Measurements from ENCODE around the gene LENG1. TPM values are rescaled to one million over a fixed set of nuclear protein-coding genes. Genes with fewer than 3 reads are reported as not detected.

Gene LENG1
- polyA plus RNA-seq, 1 donor, result 9.5 TPM

DNA sequence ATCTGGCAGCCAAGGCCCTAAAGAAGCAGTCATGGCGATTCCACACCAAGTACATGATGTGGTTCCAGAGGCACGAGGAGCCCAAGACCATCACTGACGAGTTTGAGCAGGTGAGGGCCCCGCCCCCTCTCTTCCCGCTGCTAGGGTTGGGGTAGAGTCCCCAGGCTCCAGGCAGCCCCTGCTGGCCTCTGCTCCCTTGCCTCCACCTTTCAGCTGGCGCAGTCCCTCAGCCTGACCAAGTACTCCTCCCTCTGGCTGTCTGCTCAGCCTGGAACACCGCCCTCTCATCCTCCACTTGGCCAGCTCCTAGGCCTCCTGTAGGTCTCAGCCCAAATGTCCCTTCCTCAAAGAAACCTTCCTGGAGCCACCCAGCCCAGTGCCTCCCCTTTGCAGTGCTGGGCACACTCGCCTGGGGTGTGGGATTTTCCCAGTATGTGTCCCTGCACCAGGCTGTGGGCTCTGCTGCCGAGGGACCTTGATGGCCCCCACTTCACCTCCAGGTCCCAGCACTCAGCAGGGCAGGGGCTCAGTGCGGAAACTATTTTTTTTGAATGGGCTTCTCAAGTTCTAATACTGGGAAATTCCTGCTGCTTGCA, 5.7 kb downstream of the LENG1 start:
- H3K4me1 ChIP-seq (ENCODE audit: control insufficient read depth, insufficient read depth, low read length), result peaks cover 5% of the 10 kb centered on the region
- no peaks in the 10 kb centered on the region for H3K27me3 ChIP-seq (ENCODE audit: control insufficient read depth, insufficient read depth, low read length)
- H3K36me3 ChIP-seq (ENCODE audit: control insufficient read depth, insufficient read depth, low read length), result peaks cover 88% of the 10 kb centered on the region
- DNase-seq, result no peak
- no peak overlapping the region for H3K4me3 ChIP-seq (ENCODE audit: low read length)
- no CpG with 5 or more reads among the region's 10 CpGs for WGBS (ENCODE audit: insufficient coverage, low lambda C conversion rate)
- H3K9me3 ChIP-seq (ENCODE audit: control insufficient read depth, low read depth, low read length), result no peaks in the 10 kb centered on the region
- H3K27ac ChIP-seq (ENCODE audit: low read length), result no peak overlapping the region

- H3K4me1 ChIP-seq (ENCODE audit: control insufficient read depth, insufficient read depth, low read length), result no peaks in the 10 kb centered on the region
- H3K4me3 ChIP-seq (ENCODE audit: low read length), result no peak overlapping the region
- peaks cover 92% of the 10 kb centered on the region for H3K36me3 ChIP-seq (ENCODE audit: control insufficient read depth, insufficient read depth, low read length)
- no CpG with 5 or more reads among the region's 25 CpGs for WGBS (ENCODE audit: insufficient coverage, low lambda C conversion rate)
- H3K27ac ChIP-seq (ENCODE audit: low read length), result no peak overlapping the region
- no peaks in the 10 kb centered on the region for H3K9me3 ChIP-seq (ENCODE audit: control insufficient read depth, low read depth, low read length)
- H3K27me3 ChIP-seq (ENCODE audit: control insufficient read depth, insufficient read depth, low read length), result no peaks in the 10 kb centered on the region
- no peak for DNase-seq
Measured at GRCh38 chr19:54152878-54153524, 6.5 kb downstream of the LENG1 start.

DNA sequence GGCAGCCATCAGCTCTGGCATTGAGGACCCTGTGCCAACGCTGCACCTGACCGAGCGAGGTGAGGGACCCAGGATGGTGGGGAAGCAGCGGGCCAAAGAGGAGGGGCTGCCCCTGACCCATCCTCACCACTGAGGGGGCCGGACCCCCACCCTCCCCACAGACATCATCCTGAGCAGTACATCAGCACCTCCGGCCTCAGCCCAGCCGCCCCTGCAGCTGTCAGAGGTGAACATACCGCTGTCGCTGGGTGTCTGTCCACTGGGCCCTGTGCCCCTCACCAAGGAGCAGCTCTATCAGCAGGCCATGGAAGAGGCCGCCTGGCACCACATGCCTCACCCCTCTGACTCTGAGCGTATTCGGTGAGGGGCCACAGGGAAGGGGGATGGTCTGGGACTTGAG, 7.3 kb downstream of the LENG1 start:
- Histone ChIP-seq H3K36me3 (ENCODE audit: control insufficient read depth, insufficient read depth, low read length) (peaks cover 94% of the 10 kb centered on the region), H3K27ac (ENCODE audit: low read length) (no peak overlapping the region), H3K4me3 (ENCODE audit: low read length) (no peak overlapping the region), H3K4me1 (ENCODE audit: control insufficient read depth, insufficient read depth, low read length) (no peaks in the 10 kb centered on the region), H3K27me3 (ENCODE audit: control insufficient read depth, insufficient read depth, low read length) (no peaks in the 10 kb centered on the region), H3K9me3 (ENCODE audit: control insufficient read depth, low read depth, low read length) (no peaks in the 10 kb centered on the region)
- WGBS (ENCODE audit: insufficient coverage, low lambda C conversion rate), result no CpG with 5 or more reads among the region's 12 CpGs
- no peak for DNase-seq

DNA sequence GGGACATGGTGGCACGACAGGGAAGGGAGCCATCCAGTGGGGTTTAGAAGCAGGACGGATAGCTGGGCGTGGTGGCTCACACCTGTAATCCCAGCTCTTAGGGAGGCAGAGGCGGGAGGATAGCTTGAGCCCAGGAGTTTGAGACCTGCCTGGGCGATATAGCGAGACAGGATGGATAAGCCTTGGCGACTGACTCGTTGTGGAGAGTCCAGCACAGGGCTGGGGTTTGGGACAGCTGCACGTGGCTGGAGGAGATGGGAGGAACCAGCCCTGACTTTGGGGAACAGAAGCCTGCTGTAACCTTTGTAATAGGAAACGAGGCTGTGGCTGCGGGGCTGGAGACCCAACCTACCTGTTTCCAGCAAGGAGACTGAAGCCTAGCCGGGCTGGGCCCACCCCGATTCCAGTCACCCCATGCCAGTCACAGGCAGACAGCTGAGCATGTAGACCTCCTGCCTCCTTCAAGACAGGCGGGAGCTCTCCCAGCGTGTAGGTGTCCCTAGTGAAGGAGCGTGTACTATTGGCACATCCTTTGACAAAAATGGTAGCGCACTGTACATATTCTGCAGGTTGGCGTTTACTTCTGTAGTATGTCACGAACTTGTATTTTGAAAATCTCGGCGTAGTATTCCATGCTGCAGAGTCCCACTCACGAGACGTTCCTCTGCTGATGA, 8.0 kb downstream of the LENG1 start:
- no peak overlapping the region for H3K4me3 ChIP-seq (ENCODE audit: low read length)
- H3K9me3 ChIP-seq (ENCODE audit: control insufficient read depth, low read depth, low read length), result no peaks in the 10 kb centered on the region
- H3K4me1 ChIP-seq (ENCODE audit: control insufficient read depth, insufficient read depth, low read length), result no peaks in the 10 kb centered on the region
- H3K36me3 ChIP-seq (ENCODE audit: control insufficient read depth, insufficient read depth, low read length), result peaks cover 94% of the 10 kb centered on the region
- WGBS (ENCODE audit: insufficient coverage, low lambda C conversion rate), result 81% methylated on average over 4 of the region's 23 CpGs
- no peak for DNase-seq
- no peak overlapping the region for H3K27ac ChIP-seq (ENCODE audit: low read length)
- H3K27me3 ChIP-seq (ENCODE audit: control insufficient read depth, insufficient read depth, low read length), result no peaks in the 10 kb centered on the region

GRCh38 chr19:54149021-54149812, 10.3 kb downstream of the LENG1 start:
- 100% methylated on average over 3 of the region's 12 CpGs for WGBS (ENCODE audit: insufficient coverage, low lambda C conversion rate)
- H3K4me1 ChIP-seq (ENCODE audit: control insufficient read depth, insufficient read depth, low read length), result no peaks in the 10 kb centered on the region
- no peaks in the 10 kb centered on the region for H3K9me3 ChIP-seq (ENCODE audit: control insufficient read depth, low read depth, low read length)
- H3K27ac ChIP-seq (ENCODE audit: low read length), result no peak overlapping the region
- H3K4me3 ChIP-seq (ENCODE audit: low read length), result no peak overlapping the region
- H3K36me3 ChIP-seq (ENCODE audit: control insufficient read depth, insufficient read depth, low read length), result peaks cover 95% of the 10 kb centered on the region
- no peaks in the 10 kb centered on the region for H3K27me3 ChIP-seq (ENCODE audit: control insufficient read depth, insufficient read depth, low read length)
- no peak for DNase-seq

GRCh38 chr19:54148158-54148557, 11.4 kb downstream of the LENG1 start:
- no peak for DNase-seq
- peaks cover 96% of the 10 kb centered on the region for H3K36me3 ChIP-seq (ENCODE audit: control insufficient read depth, insufficient read depth, low read length)
- WGBS (ENCODE audit: insufficient coverage, low lambda C conversion rate), result no CpG with 5 or more reads among the region's 19 CpGs
- no peak overlapping the region for H3K4me3 ChIP-seq (ENCODE audit: low read length)
- H3K9me3 ChIP-seq (ENCODE audit: control insufficient read depth, low read depth, low read length), result no peaks in the 10 kb centered on the region
- H3K4me1 ChIP-seq (ENCODE audit: control insufficient read depth, insufficient read depth, low read length), result no peaks in the 10 kb centered on the region
- no peak overlapping the region for H3K27ac ChIP-seq (ENCODE audit: low read length)
- no peaks in the 10 kb centered on the region for H3K27me3 ChIP-seq (ENCODE audit: control insufficient read depth, insufficient read depth, low read length)

DNA sequence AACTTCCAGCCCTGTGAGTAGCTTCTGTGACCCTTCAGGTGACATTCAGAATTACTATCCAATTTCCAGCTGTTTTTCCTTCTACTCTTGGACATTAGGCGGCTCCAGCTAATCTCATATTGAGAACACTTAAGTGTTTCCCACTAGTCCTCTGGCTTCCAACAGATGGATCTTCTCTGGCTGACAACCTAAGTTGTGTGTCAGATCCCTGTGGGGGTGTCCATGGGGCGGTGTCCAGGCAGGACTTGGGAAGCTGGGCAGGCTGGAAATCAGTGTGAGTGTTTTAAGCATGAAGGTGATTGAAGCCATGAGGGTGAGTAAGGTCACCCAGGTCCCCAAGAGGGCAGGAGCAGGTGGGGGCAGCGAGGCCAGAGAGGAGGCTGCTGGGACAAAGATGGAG, 11.8 kb downstream of the LENG1 start:
- no peak for DNase-seq
- peaks cover 96% of the 10 kb centered on the region for H3K36me3 ChIP-seq (ENCODE audit: control insufficient read depth, insufficient read depth, low read length)
- no peak overlapping the region for H3K4me3 ChIP-seq (ENCODE audit: low read length)
- H3K9me3 ChIP-seq (ENCODE audit: control insufficient read depth, low read depth, low read length), result no peaks in the 10 kb centered on the region
- H3K27ac ChIP-seq (ENCODE audit: low read length), result no peak overlapping the region
- no CpG with 5 or more reads among the region's 3 CpGs for WGBS (ENCODE audit: insufficient coverage, low lambda C conversion rate)
- H3K27me3 ChIP-seq (ENCODE audit: control insufficient read depth, insufficient read depth, low read length), result no peaks in the 10 kb centered on the region
- no peaks in the 10 kb centered on the region for H3K4me1 ChIP-seq (ENCODE audit: control insufficient read depth, insufficient read depth, low read length)

DNA sequence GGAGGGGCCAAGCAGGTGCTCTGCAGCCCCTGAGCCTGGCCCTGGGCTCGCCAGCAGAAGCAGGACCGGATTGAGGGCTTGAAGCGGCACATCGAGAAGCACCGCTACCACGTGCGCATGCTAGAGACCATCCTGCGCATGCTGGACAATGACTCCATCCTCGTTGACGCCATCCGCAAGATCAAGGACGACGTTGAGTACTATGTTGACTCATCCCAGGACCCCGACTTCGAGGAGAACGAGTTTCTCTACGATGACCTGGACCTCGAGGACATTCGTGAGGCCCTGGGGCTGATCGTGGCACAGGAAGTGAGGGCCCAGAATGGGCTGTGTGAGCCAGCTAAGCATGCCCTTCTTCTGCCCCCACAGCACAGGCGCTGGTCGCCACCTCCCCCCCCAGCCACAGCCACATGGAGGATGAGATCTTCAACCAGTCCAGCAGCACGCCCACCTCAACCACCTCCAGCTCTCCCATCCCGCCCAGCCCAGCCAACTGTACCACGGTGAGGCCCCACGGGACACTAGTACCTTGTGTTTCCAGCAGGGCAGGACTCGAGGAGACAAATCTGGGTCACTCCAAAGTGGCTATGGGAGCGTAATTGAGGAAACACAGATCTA, 13.9 kb downstream of the LENG1 start:
- Histone ChIP-seq H3K4me1 (ENCODE audit: control insufficient read depth, insufficient read depth, low read length) (peaks cover 10% of the 10 kb centered on the region), H3K27me3 (ENCODE audit: control insufficient read depth, insufficient read depth, low read length) (no peaks in the 10 kb centered on the region), H3K9me3 (ENCODE audit: control insufficient read depth, low read depth, low read length) (no peaks in the 10 kb centered on the region), H3K27ac (ENCODE audit: low read length) (no peak overlapping the region), H3K4me3 (ENCODE audit: low read length) (no peak overlapping the region), H3K36me3 (ENCODE audit: control insufficient read depth, insufficient read depth, low read length) (peaks cover 89% of the 10 kb centered on the region)
- no peak for DNase-seq
- no CpG with 5 or more reads among the region's 28 CpGs for WGBS (ENCODE audit: insufficient coverage, low lambda C conversion rate)

GRCh38 chr19:54142166-54142780, 17.2 kb downstream of the LENG1 start:
- Histone ChIP-seq H3K4me3 (ENCODE audit: low read length) (no peak overlapping the region), H3K36me3 (ENCODE audit: control insufficient read depth, insufficient read depth, low read length) (peaks cover 75% of the 10 kb centered on the region), H3K27ac (ENCODE audit: low read length) (no peak overlapping the region), H3K4me1 (ENCODE audit: control insufficient read depth, insufficient read depth, low read length) (peaks cover 19% of the 10 kb centered on the region), H3K27me3 (ENCODE audit: control insufficient read depth, insufficient read depth, low read length) (no peaks in the 10 kb centered on the region), H3K9me3 (ENCODE audit: control insufficient read depth, low read depth, low read length) (no peaks in the 10 kb centered on the region)
- no peak for DNase-seq
- WGBS (ENCODE audit: insufficient coverage, low lambda C conversion rate), result no CpG with 5 or more reads among the region's 7 CpGs

GRCh38 chr19:54141356-54141755, 18.2 kb downstream of the LENG1 start:
- no peak overlapping the region for H3K4me3 ChIP-seq (ENCODE audit: low read length)
- DNase-seq, result no peak
- no CpG with 5 or more reads among the region's 3 CpGs for WGBS (ENCODE audit: insufficient coverage, low lambda C conversion rate)
- no peaks in the 10 kb centered on the region for H3K9me3 ChIP-seq (ENCODE audit: control insufficient read depth, low read depth, low read length)
- H3K27ac ChIP-seq (ENCODE audit: low read length), result no peak overlapping the region
- peaks cover 19% of the 10 kb centered on the region for H3K4me1 ChIP-seq (ENCODE audit: control insufficient read depth, insufficient read depth, low read length)
- peaks cover 66% of the 10 kb centered on the region for H3K36me3 ChIP-seq (ENCODE audit: control insufficient read depth, insufficient read depth, low read length)
- H3K27me3 ChIP-seq (ENCODE audit: control insufficient read depth, insufficient read depth, low read length), result no peaks in the 10 kb centered on the region
